ENCODE results near the gene COL6A3.

The COL6A3 gene

DNA sequence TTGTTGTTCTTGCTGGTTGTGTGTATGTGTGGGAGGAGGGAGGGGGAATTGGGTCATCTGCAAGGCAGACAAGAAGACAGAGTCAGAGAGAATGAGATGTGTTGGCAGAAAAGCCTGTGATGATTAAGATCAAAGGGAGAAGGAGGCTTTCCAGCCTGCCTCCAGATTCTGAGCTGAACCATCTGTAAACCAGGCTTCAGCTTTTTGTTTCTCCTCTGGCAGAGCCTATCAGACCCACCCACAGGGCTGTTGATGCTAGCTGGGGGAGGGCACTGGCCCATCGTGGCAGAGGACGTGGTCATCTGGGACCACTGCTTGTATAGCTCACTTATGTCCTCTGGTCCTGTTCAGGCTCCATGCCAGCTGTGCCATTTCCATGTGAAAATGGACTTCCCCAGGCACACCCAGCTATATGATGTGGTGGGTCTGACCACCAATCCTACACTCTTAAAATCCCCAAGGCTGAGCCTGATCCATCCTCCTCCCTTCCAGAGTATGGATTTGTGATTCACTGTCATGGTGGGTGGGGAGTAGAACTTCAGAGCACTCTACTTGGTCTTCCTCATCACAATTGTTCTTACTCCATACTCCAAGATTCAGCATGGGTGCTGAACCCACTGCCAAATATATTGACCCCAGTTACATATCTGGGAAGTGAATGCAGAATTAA lies 27.8 kb upstream of the COL6A3 start:
- no peak for DNase-seq

GRCh38 chr2:237440819-237441281 lies 26.9 kb upstream of the COL6A3 start:
- DNase-seq: no peak

GRCh38 chr2:237438080-237438940 lies 24.3 kb upstream of the COL6A3 start:
- DNase-seq: peak; percentile 99

DNA sequence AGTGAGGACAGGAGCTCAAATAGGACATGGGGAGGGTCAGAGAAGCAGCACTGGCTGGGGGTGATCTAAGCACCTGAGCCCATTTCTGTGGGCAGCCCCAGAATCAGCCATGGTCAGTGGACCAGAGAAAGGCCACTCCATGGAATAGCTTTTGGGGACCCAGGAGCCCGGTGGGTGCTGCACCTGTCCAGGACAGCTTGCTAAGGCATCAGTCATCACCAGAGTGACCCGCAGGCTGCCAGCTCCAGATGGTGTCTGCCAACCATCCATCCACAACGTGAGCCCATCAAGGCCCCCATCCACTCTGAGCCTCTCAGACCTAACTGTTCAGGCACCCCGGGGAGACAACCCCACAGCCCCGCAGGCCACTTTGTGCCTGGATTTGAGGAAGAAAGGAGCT lies 23.6 kb upstream of the COL6A3 start:
- peak; percentile 61 for DNase-seq

GRCh38 chr2:237435844-237436587 lies 22.1 kb upstream of the COL6A3 start:
- DNase-seq: no peak

- no peak for DNase-seq
Measured at GRCh38 chr2:237434866-237435311, 20.9 kb upstream of the COL6A3 start.

- no peak for DNase-seq
Measured at GRCh38 chr2:237433920-237434676, 20.1 kb upstream of the COL6A3 start.

- DNase-seq: no peak
Measured at GRCh38 chr2:237432484-237433092, 18.6 kb upstream of the COL6A3 start.

- DNase-seq: no peak
Measured at GRCh38 chr2:237431837-237432236, 17.9 kb upstream of the COL6A3 start.

- DNase-seq: no peak
Measured at GRCh38 chr2:237431372-237431771, 17.4 kb upstream of the COL6A3 start.

DNA sequence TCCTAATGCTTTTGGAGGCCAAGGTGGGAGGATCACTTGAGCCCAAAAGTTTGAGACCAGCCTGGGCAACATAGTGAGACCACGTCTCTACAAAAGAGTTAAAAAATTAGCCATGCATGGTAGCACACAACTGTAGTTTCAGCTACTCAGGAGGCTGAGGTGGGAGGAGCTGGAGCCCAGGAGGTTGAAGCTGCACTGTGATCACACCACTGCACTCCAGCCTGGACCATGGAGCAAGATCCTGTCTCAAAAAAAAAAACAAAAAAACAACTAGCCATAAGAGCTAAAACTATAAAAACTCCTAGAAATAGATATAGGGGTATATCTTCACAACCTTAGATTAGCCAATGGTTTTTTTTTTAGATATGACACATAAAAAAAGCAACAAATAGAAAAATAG lies 16.9 kb upstream of the COL6A3 start:
- DNase-seq: no peak

- no peak for DNase-seq
Measured at GRCh38 chr2:237429753-237430152, 15.8 kb upstream of the COL6A3 start.

- DNase-seq: no peak
Measured at GRCh38 chr2:237427769-237428506, 14.0 kb upstream of the COL6A3 start.

- no peak for DNase-seq
Measured at GRCh38 chr2:237426517-237426916, 12.6 kb upstream of the COL6A3 start.

DNA sequence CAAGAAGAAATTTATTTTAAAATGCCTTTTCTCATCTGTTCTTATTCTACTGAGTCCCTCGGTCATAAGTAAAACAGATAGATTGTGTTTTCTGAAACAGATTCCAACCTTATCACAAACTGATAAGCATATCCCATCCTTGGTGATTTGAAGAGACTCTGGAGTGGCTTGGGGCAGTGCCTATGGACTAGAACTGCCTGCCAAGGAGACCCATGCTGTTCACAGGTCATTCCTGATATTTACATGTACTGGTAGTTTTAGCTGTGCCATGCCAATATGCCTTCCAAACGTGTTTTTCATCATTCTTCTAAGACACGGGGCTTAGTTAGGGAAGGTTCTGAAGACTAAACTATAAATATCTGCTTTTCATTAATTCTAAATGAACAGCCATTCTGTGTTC lies 11.4 kb upstream of the COL6A3 start:
- DNase-seq: no peak

DNA sequence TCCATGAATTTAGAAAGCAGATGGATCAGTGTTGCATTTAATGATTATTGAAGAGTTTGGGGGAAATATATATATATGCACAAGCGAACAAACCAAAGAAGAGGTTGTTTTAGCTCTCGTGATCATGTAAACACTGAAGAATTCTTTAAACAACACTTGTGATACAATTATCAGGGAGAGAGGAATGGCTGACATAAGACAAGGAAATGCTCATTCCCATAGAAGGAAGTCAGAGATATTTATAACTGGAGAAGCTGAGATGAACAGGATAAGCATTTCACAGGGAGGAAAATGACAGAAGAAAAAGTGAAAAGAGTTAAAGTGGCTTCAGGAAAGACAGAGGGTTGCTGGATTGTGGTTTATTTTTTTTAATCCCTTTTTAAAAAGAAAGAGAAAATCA lies 10.6 kb upstream of the COL6A3 start:
- no peak for DNase-seq

- DNase-seq: no peak
Measured at GRCh38 chr2:237423891-237424290, 9.9 kb upstream of the COL6A3 start.

GRCh38 chr2:237422309-237422708 lies 8.3 kb upstream of the COL6A3 start:
- peak; percentile 58 for DNase-seq

DNA sequence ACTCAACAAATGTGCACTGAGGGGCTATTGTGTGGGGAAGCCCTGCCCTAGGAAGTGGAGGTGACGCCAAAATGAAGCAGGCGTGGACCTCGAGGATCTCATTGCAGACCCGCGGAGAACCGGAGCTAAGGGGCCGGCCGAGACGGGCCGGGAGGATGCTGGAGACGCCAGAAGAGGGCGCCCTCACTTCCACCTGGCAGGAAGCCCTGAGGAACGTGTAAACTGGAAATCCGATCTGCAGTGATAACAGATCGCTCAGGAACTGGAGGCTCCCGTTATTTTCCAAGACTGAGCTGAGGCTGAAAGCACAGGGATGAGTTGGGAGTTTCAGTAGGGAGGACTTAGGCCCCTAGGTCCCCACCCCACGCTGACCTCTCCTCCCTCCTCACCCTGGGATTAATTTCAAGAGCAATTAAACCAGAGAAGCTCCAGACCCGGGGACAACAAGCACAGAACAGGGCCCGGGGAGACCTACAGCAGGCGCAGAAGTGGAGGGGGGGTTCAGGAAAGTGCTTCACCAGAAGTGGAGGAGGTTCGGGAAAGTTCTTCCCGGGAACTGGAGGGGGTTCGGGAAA lies 7.7 kb upstream of the COL6A3 start:
- DNase-seq: peak; percentile 96

DNA sequence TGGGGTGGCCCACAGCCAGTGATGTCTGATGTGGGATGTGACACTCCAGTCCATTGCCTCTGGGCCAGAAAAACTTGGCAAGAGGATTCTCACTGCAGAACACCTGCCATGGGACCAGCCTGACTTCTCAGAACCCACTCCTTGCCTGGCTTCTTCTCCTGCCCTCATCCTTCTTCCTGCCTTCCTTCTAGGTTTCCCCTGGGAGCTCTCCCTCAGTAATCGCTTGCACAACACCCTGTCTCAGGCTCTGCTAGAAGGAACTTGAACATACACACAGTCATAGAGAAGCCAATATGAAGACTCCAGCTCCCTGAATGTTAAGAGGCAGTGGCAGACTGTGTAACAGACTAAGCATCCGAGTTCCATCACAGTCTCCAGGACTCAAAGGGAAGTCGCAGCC lies 4.3 kb upstream of the COL6A3 start:
- no peak for DNase-seq

Data from DMS53 (cell line).